OCI-LY1 (cell line): ENCODE data around the gene TTLL10.

Experiments
- H2AFZ ChIP-seq: fragments of 200-600 bp; sonication (generic), shearing (Covaris generic); 2 replicates; pipeline ENCODE4 v1.6.0; 2014; ENCODE audit warnings: antibody characterized with exemption, mild to moderate bottlenecking, low read length
- H3F3A ChIP-seq: fragments of 200-600 bp; sonication (generic), shearing (Covaris generic); 2 replicates; pipeline ENCODE4 v1.6.0; 2014; ENCODE audit warnings: mild to moderate bottlenecking, antibody characterized with exemption, low read length, moderate library complexity; ENCODE audit not compliant: insufficient read depth
- H3K27ac ChIP-seq: fragments of 200-600 bp; sonication (generic); 2 replicates; pipeline ENCODE4 v1.5.1; 2014; ENCODE audit warnings: low read length, mixed run types, mild to moderate bottlenecking, low read depth; ENCODE audit not compliant: poor library complexity, severe bottlenecking
- H3K27me3 ChIP-seq: fragments of 200-600 bp; sonication (generic); 2 replicates; pipeline ENCODE4 v1.6.0; 2014; ENCODE audit warnings: antibody characterized with exemption, mild to moderate bottlenecking, low read length, moderate library complexity; ENCODE audit not compliant: insufficient read depth
- H3K36me3 ChIP-seq: fragments of 200-600 bp; sonication (generic); 2 replicates; pipeline ENCODE4 v1.6.1; 2014; ENCODE audit warnings: mild to moderate bottlenecking, antibody characterized with exemption, low read length, moderate library complexity, mixed read lengths; ENCODE audit not compliant: insufficient read depth
- H3K4me1 ChIP-seq: fragments of 200-600 bp; sonication (generic); 2 replicates; pipeline ENCODE4 v1.5.1; 2014; ENCODE audit warnings: mild to moderate bottlenecking, low read length, moderate library complexity; ENCODE audit not compliant: insufficient read depth, severe bottlenecking
- H3K4me2 ChIP-seq: fragments of 200-600 bp; sonication (generic), shearing (Covaris generic); 2 replicates; pipeline ENCODE4 v1.6.1; 2014; ENCODE audit warnings: low read length
- H3K4me3 ChIP-seq: fragments of 200-600 bp; sonication (generic); 2 replicates; pipeline ENCODE4 v1.5.1; 2014; ENCODE audit warnings: low read length, low read depth, mild to moderate bottlenecking, mixed read lengths; ENCODE audit not compliant: poor library complexity, severe bottlenecking
- H3K79me2 ChIP-seq: fragments of 200-600 bp; shearing (Covaris generic); 2 replicates; pipeline ENCODE4 v1.6.1; 2016; ENCODE audit warnings: mixed run types, low read length, mixed read lengths; ENCODE audit not compliant: insufficient read depth
- H3K9ac ChIP-seq: fragments of 200-600 bp; sonication (generic), shearing (Covaris generic); 2 replicates; pipeline ENCODE4 v1.6.1; 2014; ENCODE audit warnings: mild to moderate bottlenecking, low read length, mixed read lengths
- H3K9me2 ChIP-seq: fragments of 200-600 bp; sonication (generic), shearing (Covaris generic); 2 replicates; pipeline ENCODE4 v1.6.1; 2014; ENCODE audit warnings: low read depth, mild to moderate bottlenecking, low read length, mixed read lengths
- H3K9me3 ChIP-seq: fragments of 200-600 bp; shearing (Covaris generic); 2 replicates; pipeline ENCODE4 v1.6.1; 2014; ENCODE audit warnings: low read length, mixed read lengths
- H4K20me1 ChIP-seq: fragments of 200-600 bp; sonication (generic), shearing (Covaris generic); 2 replicates; pipeline ENCODE4 v1.6.0; 2016; ENCODE audit warnings: mild to moderate bottlenecking, low read length; ENCODE audit not compliant: insufficient read depth
- CTCF ChIP-seq: fragments of 200-600 bp; sonication (generic), shearing (Covaris generic); IDR thresholded peaks from 2 replicates; pipeline ENCODE4 v1.5.1; 2017; ENCODE audit warnings: mild to moderate bottlenecking, antibody characterized with exemption, low read length, moderate library complexity, mixed read lengths
- EZH2 ChIP-seq: fragments of 200-600 bp; sonication (generic), shearing (Covaris generic); IDR thresholded peaks from 2 replicates; pipeline ENCODE4 v1.8.0; 2017; ENCODE audit warnings: borderline replicate concordance, mixed run types, mild to moderate bottlenecking, antibody characterized with exemption, low read length, moderate library complexity, mixed read lengths

Gene TTLL10

GRCh38 chr1:1185101-1185765 is 11.6 kb downstream of the TTLL10 start:
- no peaks in the 10 kb centered on the region; the same call in 1 of the 2 replicates for H3K27me3 ChIP-seq
- TF ChIP-seq CTCF (no peak), EZH2 (no peak)

GRCh38 chr1:1187938-1188337 is 14.3 kb downstream of the TTLL10 start:
- Histone ChIP-seq H3K79me2 (no peaks in the 10 kb centered on the region), H3K9ac (no peak overlapping the region), H3K36me3 (no peaks in the 10 kb centered on the region; the same call in 1 of the 2 replicates), H2AFZ (no peak overlapping the region), H3K9me3 (0 out of 2 replicates have a peak, but pooled peaks cover 4% of the 10 kb centered on the region), H3K4me3 (no peak overlapping the region), H3F3A (no peaks in the 10 kb centered on the region), H3K9me2 (no peaks in the 10 kb centered on the region), H3K27ac (no peak overlapping the region), H3K4me2 (no peak overlapping the region), H3K4me1 (no peaks in the 10 kb centered on the region), H3K27me3 (peaks cover 7% of the 10 kb centered on the region; the same call in 1 of the 2 replicates), H4K20me1 (no peaks in the 10 kb centered on the region)
- no peak for TF ChIP-seq EZH2
- no peak for TF ChIP-seq CTCF

More at GRCh38 chr1:1185101-1185765, 11.6 kb downstream of the TTLL10 start:
- H3K4me3 ChIP-seq = no peak overlapping the region
- no peaks in the 10 kb centered on the region for H3K79me2 ChIP-seq
- H2AFZ ChIP-seq = no peak overlapping the region
- no peaks in the 10 kb centered on the region for H3K9me2 ChIP-seq
- no peaks in the 10 kb centered on the region for H3K4me1 ChIP-seq
- H3F3A ChIP-seq = no peaks in the 10 kb centered on the region
- H3K27ac ChIP-seq = no peak overlapping the region
- H3K4me2 ChIP-seq = no peak overlapping the region
- no peaks in the 10 kb centered on the region for H3K9me3 ChIP-seq
- H3K36me3 ChIP-seq = no peaks in the 10 kb centered on the region
- no peaks in the 10 kb centered on the region for H4K20me1 ChIP-seq
- H3K9ac ChIP-seq = no peak overlapping the region

GRCh38 chr1:1189111-1189510 is 15.4 kb downstream of the TTLL10 start:
- Histone ChIP-seq H2AFZ (no peak overlapping the region), H3K27me3 (peaks cover 7% of the 10 kb centered on the region), H3K9me2 (no peaks in the 10 kb centered on the region), H3K4me3 (no peak overlapping the region), H4K20me1 (no peaks in the 10 kb centered on the region), H3K4me1 (no peaks in the 10 kb centered on the region), H3K27ac (no peak overlapping the region), H3F3A (no peaks in the 10 kb centered on the region), H3K4me2 (no peak overlapping the region), H3K79me2 (no peaks in the 10 kb centered on the region), H3K36me3 (no peaks in the 10 kb centered on the region; the same call in 1 of the 2 replicates), H3K9me3 (0 out of 2 replicates have a peak, but pooled peaks cover 4% of the 10 kb centered on the region), H3K9ac (no peak overlapping the region)
- TF ChIP-seq CTCF = no peak
- TF ChIP-seq EZH2 = no peak
